Prostate gland (tissue), 2 donors: ENCODE results near the gene NELFB. TPM values are rescaled to one million over a fixed set of nuclear protein-coding genes. Genes with fewer than 3 reads are reported as not detected.

ENCODE experiments used
- DNase-seq: peaks from one replicate; pipeline ENCODE4 v3.0.0-alpha.2; 2019; ENCODE audit warnings: low spot score
- H3K27ac ChIP-seq, 2 donors: fragments of 200-600 bp; sonication (generic); 2 replicates each; pipeline ENCODE4 v1.5.1; 2017 to 2019
- H3K27me3 ChIP-seq: fragments of 200-600 bp; sonication (generic); replicated peaks from 2 replicates; pipeline ENCODE4 v1.5.1; 2019; ENCODE audit not compliant: insufficient read depth
- H3K36me3 ChIP-seq, 2 donors: fragments of 200-600 bp; sonication (generic); 1 replicate in 1 of 2; 2 replicates in 1 of 2; pipeline versions ENCODE4 v1.5.1 to v1.8.1; 2017 to 2019
- H3K4me1 ChIP-seq: fragments of 200-600 bp; sonication (generic); replicated peaks from 2 replicates; pipeline ENCODE4 v1.5.1; 2019
- H3K4me3 ChIP-seq, 2 donors: fragments of 200-600 bp; sonication (generic); 2 replicates each; pipeline ENCODE4 v1.5.1; 2017 to 2019
- H3K9me3 ChIP-seq: fragments of 200-600 bp; sonication (generic); 2 replicates; pipeline ENCODE4 v1.5.1; 2017
- POLR2A ChIP-seq: fragments of 450-650 bp; IDR thresholded peaks from one replicate; pipeline ENCODE4 v1.6.1; 2016; ENCODE audit warnings: antibody characterized with exemption, mild to moderate bottlenecking
- POLR2AphosphoS5 ChIP-seq: sonication (generic); formaldehyde crosslinking; IDR thresholded peaks from one replicate; pipeline ENCODE4 v1.6.1; 2017; ENCODE audit warnings: antibody characterized with exemption
- WGBS: methylation state at CpG from one replicate; pipeline ENCODE4 v1.1.5; 2018; 5-methylcytosine and 5-hydroxymethylcytosine counted together
- intact Hi-C: fragments of 100-400 bp; cut with DNase I; formaldehyde crosslinking; loops from one replicate; pipeline ENCODE4 v1.14.2; 2022
- total RNA-seq, 2 donors: library from RNA; depleted of rRNA; stranded (reverse); fragments of >200 nt; gene quantifications; one replicate each; pipeline ENCODE4 v1.1.0, GENCODE V29; 2016
- TF ChIP-seq, protein P1 (sequence below), 4 experiments: fragments of 200-600 bp in 2 of 4; fragments of 450-650 bp in 2 of 4; sonication (generic) in 2 of 4; IDR thresholded peaks; 1 replicate in 3 of 4; 2 replicates in 1 of 4; pipeline ENCODE4 v1.5.1; 2016 to 2019; ENCODE audit warnings: antibody characterized with exemption in 4 of 4, mild to moderate bottlenecking in 2 of 4, moderate library complexity in 2 of 4

Gene NELFB
- total RNA-seq, 2 donors from 2014 or later, result 44.9 to 82.1 TPM

DNA sequence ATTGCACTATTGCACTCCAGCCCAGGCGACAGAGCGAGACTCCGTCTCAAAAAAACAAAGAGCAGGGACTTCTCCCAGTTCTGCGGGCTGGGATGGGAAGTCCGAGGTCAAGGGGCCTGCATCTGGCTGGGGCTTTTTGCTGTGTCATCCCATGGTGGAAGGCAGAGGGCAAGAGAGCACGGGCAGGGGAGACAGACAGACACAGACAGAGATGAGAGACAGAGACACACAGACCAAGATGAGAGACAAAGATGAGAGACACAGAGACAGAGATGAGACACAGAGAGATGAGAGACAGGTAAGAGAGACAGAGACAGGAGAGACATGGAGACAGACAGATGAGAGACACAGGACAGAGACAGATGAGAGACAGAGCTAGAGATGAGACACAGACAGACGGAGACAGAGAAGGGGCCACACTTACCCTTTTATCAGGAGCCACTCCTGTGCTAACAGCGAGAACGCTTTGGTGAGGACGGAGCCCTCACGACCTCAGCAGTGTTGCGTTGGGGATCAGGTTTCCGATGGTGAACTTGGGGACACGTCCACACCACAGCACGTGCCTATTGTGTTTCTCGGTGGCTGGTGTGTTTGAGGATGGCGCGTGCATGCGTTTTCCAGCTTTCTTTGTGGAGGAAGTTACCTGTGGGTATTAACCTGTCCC is 13.5 kb downstream of the NELFB start:
- Histone ChIP-seq H3K9me3 (no peaks in the 10 kb centered on the region), H3K36me3 (peaks cover 7 to 12% of the 10 kb centered on the region in 2 donors), H3K27ac (peak overlapping the region; percentile 81 to 90), H3K27me3 (no peaks in the 10 kb centered on the region), H3K4me3 (peak overlapping the region in 1 of 2 donors; percentile 20), H3K4me1 (peaks cover 25% of the 10 kb centered on the region)
- no peak for DNase-seq
- intact Hi-C loops, result no loop called here
- TF ChIP-seq, protein P1, sequence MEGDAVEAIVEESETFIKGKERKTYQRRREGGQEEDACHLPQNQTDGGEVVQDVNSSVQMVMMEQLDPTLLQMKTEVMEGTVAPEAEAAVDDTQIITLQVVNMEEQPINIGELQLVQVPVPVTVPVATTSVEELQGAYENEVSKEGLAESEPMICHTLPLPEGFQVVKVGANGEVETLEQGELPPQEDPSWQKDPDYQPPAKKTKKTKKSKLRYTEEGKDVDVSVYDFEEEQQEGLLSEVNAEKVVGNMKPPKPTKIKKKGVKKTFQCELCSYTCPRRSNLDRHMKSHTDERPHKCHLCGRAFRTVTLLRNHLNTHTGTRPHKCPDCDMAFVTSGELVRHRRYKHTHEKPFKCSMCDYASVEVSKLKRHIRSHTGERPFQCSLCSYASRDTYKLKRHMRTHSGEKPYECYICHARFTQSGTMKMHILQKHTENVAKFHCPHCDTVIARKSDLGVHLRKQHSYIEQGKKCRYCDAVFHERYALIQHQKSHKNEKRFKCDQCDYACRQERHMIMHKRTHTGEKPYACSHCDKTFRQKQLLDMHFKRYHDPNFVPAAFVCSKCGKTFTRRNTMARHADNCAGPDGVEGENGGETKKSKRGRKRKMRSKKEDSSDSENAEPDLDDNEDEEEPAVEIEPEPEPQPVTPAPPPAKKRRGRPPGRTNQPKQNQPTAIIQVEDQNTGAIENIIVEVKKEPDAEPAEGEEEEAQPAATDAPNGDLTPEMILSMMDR (IDR thresholded peaks at IDR 0.05), result no peak
- TF ChIP-seq POLR2A (no peak), POLR2AphosphoS5 (no peak)
- 65% methylated on average over 19 of the region's 19 CpGs for WGBS

DNA sequence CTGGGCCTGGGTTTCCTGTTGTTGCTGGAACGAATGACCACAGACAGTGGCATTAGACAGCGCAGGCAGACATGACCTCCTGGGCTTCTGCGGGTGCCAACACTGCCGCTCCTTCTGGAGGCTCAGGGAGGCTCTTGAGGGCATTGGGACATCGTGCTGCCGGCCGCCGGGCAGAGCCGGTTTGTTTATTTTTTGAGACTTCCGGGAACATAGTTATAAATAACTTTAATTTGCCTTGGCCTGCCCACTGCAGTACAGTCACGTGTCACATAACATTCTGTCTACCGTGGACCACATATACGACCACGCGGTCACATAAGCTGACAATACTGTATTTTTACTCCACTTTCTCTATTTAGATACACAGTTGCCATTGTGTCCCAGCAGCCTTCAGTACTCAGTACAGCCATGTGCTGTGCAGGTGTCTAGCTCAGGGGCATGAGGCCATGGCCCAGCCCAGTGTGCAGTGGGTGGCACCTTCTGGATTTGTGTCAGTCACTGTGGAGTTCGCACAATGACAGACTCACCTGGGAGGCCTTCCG is 14.2 kb downstream of the NELFB start:
- WGBS, result 11% methylated on average over 17 of the region's 17 CpGs
- intact Hi-C loops, result no loop called here
- DNase-seq, result peak; percentile 86
- peaks cover 27% of the 10 kb centered on the region for H3K4me1 ChIP-seq
- H3K36me3 ChIP-seq, result peaks cover 5 to 12% of the 10 kb centered on the region in 2 donors
- H3K4me3 ChIP-seq, result peak overlapping the region in 1 of 2 donors; percentile 20
- H3K27me3 ChIP-seq, result no peaks in the 10 kb centered on the region
- no peaks in the 10 kb centered on the region for H3K9me3 ChIP-seq
- peak overlapping the region; percentile 81 to 90 for H3K27ac ChIP-seq
- TF ChIP-seq, protein P1 (IDR thresholded peaks at IDR 0.05), result no peak
- TF ChIP-seq POLR2AphosphoS5 (peak; percentile 96), POLR2A (no peak)

DNA sequence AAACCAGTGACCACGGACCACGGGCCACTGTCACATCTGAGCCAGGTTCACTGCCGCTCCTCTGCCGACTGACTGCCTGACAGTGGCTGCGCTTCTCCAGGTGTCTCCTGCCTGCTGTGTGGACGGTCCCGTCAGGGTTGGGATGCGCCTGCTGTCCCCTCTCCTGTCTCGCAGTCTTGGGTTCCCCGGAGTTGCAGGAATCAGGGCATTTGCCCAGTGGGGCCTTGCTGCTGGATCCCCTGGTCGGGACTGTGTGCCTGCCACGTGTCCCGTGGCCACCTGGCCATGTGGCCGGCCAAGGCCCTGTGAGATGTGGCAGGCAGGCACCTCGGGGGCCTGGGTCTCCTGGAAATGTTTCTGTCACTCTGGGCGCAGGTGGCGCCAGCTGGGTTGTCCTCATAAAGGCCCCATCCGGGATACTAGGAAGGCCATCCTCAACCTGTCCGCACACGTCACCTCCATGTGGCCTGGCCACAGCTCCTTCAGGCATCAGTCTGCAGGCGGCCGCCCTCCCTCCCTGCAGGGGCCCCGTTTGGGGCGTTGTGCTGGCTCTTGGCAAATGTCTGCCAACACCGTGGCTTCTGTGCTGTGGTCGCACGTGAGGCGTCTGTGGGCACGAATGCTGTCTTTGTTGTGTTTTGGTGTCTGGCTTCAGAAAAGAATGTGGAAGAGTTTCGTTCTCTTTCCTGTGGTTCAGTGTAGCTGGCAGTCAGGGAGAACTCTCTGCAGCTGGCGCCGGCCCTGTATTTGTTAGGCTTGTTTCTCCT is 16.0 kb downstream of the NELFB start:
- H3K36me3 ChIP-seq, result peaks cover under 1 to 12% of the 10 kb centered on the region in 2 donors
- TF ChIP-seq POLR2A, result no peak
- peak; percentile 40 for TF ChIP-seq POLR2AphosphoS5
- TF ChIP-seq, protein P1 (IDR thresholded peaks at IDR 0.05), result no peak
- WGBS, result 67% methylated on average over 25 of the region's 32 CpGs
- no peak for DNase-seq
- intact Hi-C loops, result no loop called here
- peaks cover 31% of the 10 kb centered on the region for H3K4me1 ChIP-seq
- no peaks in the 10 kb centered on the region for H3K27me3 ChIP-seq
- H3K27ac ChIP-seq, result peak overlapping the region; percentile 48 to 90
- no peaks in the 10 kb centered on the region for H3K9me3 ChIP-seq
- H3K4me3 ChIP-seq, result no peak overlapping the region

DNA sequence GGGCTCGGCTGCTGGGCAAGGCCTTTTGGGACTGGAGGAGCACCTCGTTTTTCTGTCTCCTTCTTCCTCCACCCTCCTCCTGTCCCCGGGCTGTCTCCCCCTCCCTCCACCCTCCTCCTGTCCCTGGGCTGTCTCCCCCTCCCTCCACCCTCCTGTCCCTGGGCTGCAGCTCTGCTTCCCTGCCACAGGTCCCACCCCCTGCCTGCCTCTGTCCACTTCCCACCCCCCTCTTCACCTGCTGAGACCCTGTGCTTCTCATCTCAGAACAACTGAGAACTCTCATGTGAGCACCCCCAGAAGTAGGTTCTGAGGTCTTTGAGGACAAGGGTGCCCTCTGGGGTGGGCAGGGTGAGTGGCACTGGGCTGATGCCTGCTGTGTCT is 16.6 kb downstream of the NELFB start:
- Histone ChIP-seq H3K27ac (peak overlapping the region; percentile 48 to 90), H3K4me1 (peaks cover 31% of the 10 kb centered on the region), H3K9me3 (no peaks in the 10 kb centered on the region), H3K36me3 (peaks cover 0 to 12% of the 10 kb centered on the region in 2 donors), H3K27me3 (no peaks in the 10 kb centered on the region), H3K4me3 (no peak overlapping the region)
- intact Hi-C loops, result no loop called here
- TF ChIP-seq, protein P1 (IDR thresholded peaks at IDR 0.05), result no peak
- TF ChIP-seq POLR2A (no peak), POLR2AphosphoS5 (no peak)
- no peak for DNase-seq
- WGBS, result 22% methylated on average over 3 of the region's 3 CpGs
